ENCODE measurements around the gene SH3PXD2B. TPM values are rescaled to one million over a fixed set of nuclear protein-coding genes. Genes with fewer than 3 reads are reported as not detected.

Gene SH3PXD2B
- total and polyA plus RNA-seq, 10 of the 15 experiments (the other 5 are each of a cell fraction or from before 2014, with no cell fraction given): 0.05 to 1.6 (median 0.57) TPM

- no peak for TF ChIP-seq MEF2A (IDR thresholded peaks at IDR 0.05; ENCODE audit: insufficient read depth, low read depth, low read length)
Measured at GRCh38 chr5:172325452-172325851, 128.9 kb downstream of the SH3PXD2B start (continued).

- no TSS peak for BruUV-seq (replicated peaks)
- DNase-seq (ENCODE audit: low read depth, low spot score): no peak
- 23% methylated on average over 8 of the region's 9 CpGs for WGBS (ENCODE audit: insufficient coverage, insufficient replicate concordance, low lambda C conversion rate, missing lambda C conversion rate)
- TF ChIP-seq PAX5 (IDR thresholded peaks at IDR 0.05; ENCODE audit: borderline replicate concordance, low read depth, low read length): peak; percentile 71; the same call in 1 of the 2 replicates
- TF ChIP-seq MEF2A (IDR thresholded peaks at IDR 0.05; ENCODE audit: insufficient read depth, low read depth, low read length): no peak
- TF ChIP-seq BCL3 (IDR thresholded peaks at IDR 0.05; ENCODE audit: borderline replicate concordance, insufficient read depth, low read depth, low read length, poor library complexity, severe bottlenecking): peak; percentile 86
- TF ChIP-seq SKIL (IDR thresholded peaks at IDR 0.05; ENCODE audit: low read depth, poor library complexity, severe bottlenecking): no peak
- no peak for TF ChIP-seq BCL11A (IDR thresholded peaks at IDR 0.05; ENCODE audit: low read depth, low read length)
- TF ChIP-seq MYB (IDR thresholded peaks at IDR 0.05; ENCODE audit: borderline replicate concordance, low read depth, low read length): no peak
- peak; percentile 52; the same call in 1 of the 2 replicates for TF ChIP-seq ATF2 (IDR thresholded peaks at IDR 0.05; ENCODE audit: low read length)
- TF ChIP-seq NR2C1 (IDR thresholded peaks at IDR 0.05): no peak
- peak; percentile 68; the same call in 1 of the 2 replicates for TF ChIP-seq HDGF (IDR thresholded peaks at IDR 0.05)
- TF ChIP-seq KAT2A (conservative IDR thresholded peaks at IDR 0.05; ENCODE audit: control insufficient read depth, low read depth, low read length): no peak
- TF ChIP-seq USF1 (IDR thresholded peaks at IDR 0.05; ENCODE audit: borderline replicate concordance, extremely low read length, insufficient read depth, low read depth, low read length): no peak
- TF ChIP-seq SP1 (IDR thresholded peaks at IDR 0.05; ENCODE audit: low read depth, low read length): no peak
- TF ChIP-seq ZBED1 (IDR thresholded peaks at IDR 0.05; ENCODE audit: borderline replicate concordance): peak; percentile 31; the same call in 1 of the 2 replicates
- TF ChIP-seq SMARCA5 (IDR thresholded peaks at IDR 0.05): no peak
Measured at GRCh38 chr5:172322028-172322965, 132.0 kb downstream of the SH3PXD2B start.

More at GRCh38 chr5:172322028-172322965, 132.0 kb downstream of the SH3PXD2B start:
- intact Hi-C loops (cut with micrococcal nuclease; ENCODE audit: unreplicated experiment) (loop anchor here (5.0 kb wide), 1 partner anchor 40 kb away; no protein-coding TSS in a partner anchor), in situ Hi-C loops (cut with MboI) (no loop called here)
- H3K27me3 ChIP-seq (replicated peaks in 1 of 2; ENCODE audit: control insufficient read depth in 2 of 2, insufficient read depth in 2 of 2, low read length in 1 of 2): no peaks in the 10 kb centered on the region
- ATAC-seq (peak; percentile 90), FAIRE-seq (no peak)
- H4K20me1 ChIP-seq (ENCODE audit: control insufficient read depth, insufficient read depth): no peaks in the 10 kb centered on the region
- H3K27ac ChIP-seq (ENCODE audit: control insufficient read depth, insufficient read depth): peak overlapping the region; percentile 89
- 0 out of 2 replicates have a peak overlapping the region, but pooled peaks have one; percentile 0 for H3K4me3 ChIP-seq
- H3K36me3 ChIP-seq (ENCODE audit: control insufficient read depth in 2 of 2, insufficient read depth in 2 of 2, low read length in 1 of 2): no peaks in the 10 kb centered on the region
- POLR2A ChIA-PET: interaction anchor here (1.4 to 2.5 kb wide), 2 partner anchors 55 to 57 kb away, joined by 4 to 6 read pairs; no protein-coding TSS in a partner anchor
- H3K4me1 ChIP-seq (ENCODE audit: control insufficient read depth, insufficient read depth, low read length): peaks cover 38% of the 10 kb centered on the region
- RAD21 ChIA-PET (ENCODE audit: unreplicated experiment): interaction anchor here (1.0 to 2.2 kb wide), 3 partner anchors 22 to 136 kb away, joined by 3 to 8 read pairs (median 3); no protein-coding TSS in a partner anchor
- SMC1A ChIA-PET (ENCODE audit: uncharacterized antibody, unreplicated experiment): interaction anchor here (0.8 to 5.1 kb wide), 5 partner anchors 11 to 137 kb away, joined by 3 to 29 read pairs (median 5); no protein-coding TSS in a partner anchor
- peak overlapping the region; percentile 28 for H3K9ac ChIP-seq (ENCODE audit: control insufficient read depth, insufficient read depth, low read length)
- H3K9me3 ChIP-seq (replicated peaks; ENCODE audit: control insufficient read depth, insufficient read depth, low read length): no peaks in the 10 kb centered on the region; the same call in 1 of the 3 replicates
- CTCF ChIA-PET: interaction anchor here (0.6 to 1.1 kb wide), 7 partner anchors 11 to 402 kb away, joined by 3 to 5 read pairs (median 3); no protein-coding TSS in a partner anchor
- H3K79me2 ChIP-seq (ENCODE audit: control insufficient read depth, insufficient read depth, low read length): no peaks in the 10 kb centered on the region
- peak overlapping the region; percentile 58 for H2AFZ ChIP-seq (ENCODE audit: control insufficient read depth, low read depth, low read length)
- peak overlapping the region; percentile 70 for H3K4me2 ChIP-seq (ENCODE audit: control insufficient read depth, insufficient read depth)

Data from GM12878 (cell line).